Osteoblast (primary cell): Measurements from ENCODE around the gene SUMO3. TPM values are rescaled to one million over a fixed set of nuclear protein-coding genes. Genes with fewer than 3 reads are reported as not detected.
A peak's percentile ranks its signal among the peaks of the same experiment; 100 is the strongest.

Experiments used
- DNase-seq: peaks from one replicate; pipeline ENCODE4 v3.0.0; 2011; ENCODE audit warnings: low spot score, mixed read lengths; ENCODE audit not compliant: insufficient read length; ENCODE audit errors: missing footprints
- H2AFZ ChIP-seq: 2 replicates; pipeline ENCODE4 v1.6.0; 2011; ENCODE audit warnings: mild to moderate bottlenecking, low read length
- H3K27ac ChIP-seq: 2 replicates; pipeline ENCODE4 v1.5.1; 2011; ENCODE audit warnings: mild to moderate bottlenecking, low read depth, low read length, moderate library complexity
- H3K27me3 ChIP-seq: 2 replicates; pipeline ENCODE4 v1.6.0; 2012; ENCODE audit warnings: mild to moderate bottlenecking, control low read depth, inconsistent platforms, low read length, moderate library complexity; ENCODE audit not compliant: insufficient read depth
- H3K36me3 ChIP-seq: 2 replicates; pipeline ENCODE4 v1.5.1; 2011; ENCODE audit warnings: mild to moderate bottlenecking, low read length, control low read depth, moderate library complexity; ENCODE audit not compliant: insufficient read depth
- H3K4me1 ChIP-seq: 2 replicates; pipeline ENCODE4 v1.5.1; 2011; ENCODE audit warnings: mild to moderate bottlenecking, low read length, control low read depth, moderate library complexity; ENCODE audit not compliant: insufficient read depth
- H3K4me2 ChIP-seq: 2 replicates; pipeline ENCODE4 v1.6.0; 2011; ENCODE audit warnings: mild to moderate bottlenecking, low read length; ENCODE audit not compliant: insufficient read depth
- H3K4me3 ChIP-seq: fragments of 200-600 bp; sonication (generic); 3 replicates; pipeline ENCODE4 v1.5.1; 2012; ENCODE audit warnings: mild to moderate bottlenecking, low read length, inconsistent platforms; ENCODE audit not compliant: insufficient read depth
- H3K79me2 ChIP-seq: 2 replicates; pipeline ENCODE4 v1.6.0; 2012; ENCODE audit warnings: mild to moderate bottlenecking, low read length, control low read depth, inconsistent platforms; ENCODE audit not compliant: insufficient read depth
- H3K9me3 ChIP-seq: 2 replicates; pipeline ENCODE4 v1.5.1; 2011; ENCODE audit warnings: low read depth, low read length, control low read depth
- H4K20me1 ChIP-seq: 2 replicates; pipeline ENCODE4 v1.6.0; 2012; ENCODE audit warnings: mild to moderate bottlenecking, low read length, control low read depth; ENCODE audit not compliant: insufficient read depth
- total RNA-seq: library from RNA; depleted of rRNA; stranded (reverse); fragments of >200 nt; gene quantifications from 2 replicates; pipeline ENCODE4 v1.2.3, GENCODE V29; 2012
- TF ChIP-seq, protein P1 (sequence below): IDR thresholded peaks from 2 replicates; pipeline ENCODE4 v1.5.1; 2011; ENCODE audit warnings: mild to moderate bottlenecking, low read depth, low read length, moderate library complexity; ENCODE audit errors: extremely low read depth

SUMO3 gene
- total RNA-seq, 1 donor: 80.7 TPM

- Histone ChIP-seq H3K4me2 (no peak overlapping the region), H2AFZ (no peak overlapping the region), H3K27ac (no peak overlapping the region), H3K79me2 (peaks cover 15% of the 10 kb centered on the region), H4K20me1 (no peaks in the 10 kb centered on the region), H3K4me1 (no peaks in the 10 kb centered on the region), H3K36me3 (peaks cover 61% of the 10 kb centered on the region), H3K4me3 (no peak overlapping the region), H3K27me3 (no peaks in the 10 kb centered on the region), H3K9me3 (no peaks in the 10 kb centered on the region)
- DNase-seq: no peak
- TF ChIP-seq, protein P1, sequence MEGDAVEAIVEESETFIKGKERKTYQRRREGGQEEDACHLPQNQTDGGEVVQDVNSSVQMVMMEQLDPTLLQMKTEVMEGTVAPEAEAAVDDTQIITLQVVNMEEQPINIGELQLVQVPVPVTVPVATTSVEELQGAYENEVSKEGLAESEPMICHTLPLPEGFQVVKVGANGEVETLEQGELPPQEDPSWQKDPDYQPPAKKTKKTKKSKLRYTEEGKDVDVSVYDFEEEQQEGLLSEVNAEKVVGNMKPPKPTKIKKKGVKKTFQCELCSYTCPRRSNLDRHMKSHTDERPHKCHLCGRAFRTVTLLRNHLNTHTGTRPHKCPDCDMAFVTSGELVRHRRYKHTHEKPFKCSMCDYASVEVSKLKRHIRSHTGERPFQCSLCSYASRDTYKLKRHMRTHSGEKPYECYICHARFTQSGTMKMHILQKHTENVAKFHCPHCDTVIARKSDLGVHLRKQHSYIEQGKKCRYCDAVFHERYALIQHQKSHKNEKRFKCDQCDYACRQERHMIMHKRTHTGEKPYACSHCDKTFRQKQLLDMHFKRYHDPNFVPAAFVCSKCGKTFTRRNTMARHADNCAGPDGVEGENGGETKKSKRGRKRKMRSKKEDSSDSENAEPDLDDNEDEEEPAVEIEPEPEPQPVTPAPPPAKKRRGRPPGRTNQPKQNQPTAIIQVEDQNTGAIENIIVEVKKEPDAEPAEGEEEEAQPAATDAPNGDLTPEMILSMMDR: no peak
These were observed 44.5 kb downstream of the SUMO3 start for GRCh38 chr21:44773291-44773932.

GRCh38 chr21:44771896-44772525 is 45.9 kb downstream of the SUMO3 start:
- H3K4me3 ChIP-seq: no peak overlapping the region
- no peaks in the 10 kb centered on the region for H3K4me1 ChIP-seq
- no peak overlapping the region for H3K4me2 ChIP-seq
- H4K20me1 ChIP-seq: no peaks in the 10 kb centered on the region
- H3K36me3 ChIP-seq: peaks cover 54% of the 10 kb centered on the region
- no peaks in the 10 kb centered on the region for H3K27me3 ChIP-seq
- TF ChIP-seq, protein P1: no peak
- peak; percentile 58 for DNase-seq
- H3K27ac ChIP-seq: no peak overlapping the region
- no peaks in the 10 kb centered on the region for H3K9me3 ChIP-seq
- peaks cover 5% of the 10 kb centered on the region for H3K79me2 ChIP-seq
- no peak overlapping the region for H2AFZ ChIP-seq

DNA sequence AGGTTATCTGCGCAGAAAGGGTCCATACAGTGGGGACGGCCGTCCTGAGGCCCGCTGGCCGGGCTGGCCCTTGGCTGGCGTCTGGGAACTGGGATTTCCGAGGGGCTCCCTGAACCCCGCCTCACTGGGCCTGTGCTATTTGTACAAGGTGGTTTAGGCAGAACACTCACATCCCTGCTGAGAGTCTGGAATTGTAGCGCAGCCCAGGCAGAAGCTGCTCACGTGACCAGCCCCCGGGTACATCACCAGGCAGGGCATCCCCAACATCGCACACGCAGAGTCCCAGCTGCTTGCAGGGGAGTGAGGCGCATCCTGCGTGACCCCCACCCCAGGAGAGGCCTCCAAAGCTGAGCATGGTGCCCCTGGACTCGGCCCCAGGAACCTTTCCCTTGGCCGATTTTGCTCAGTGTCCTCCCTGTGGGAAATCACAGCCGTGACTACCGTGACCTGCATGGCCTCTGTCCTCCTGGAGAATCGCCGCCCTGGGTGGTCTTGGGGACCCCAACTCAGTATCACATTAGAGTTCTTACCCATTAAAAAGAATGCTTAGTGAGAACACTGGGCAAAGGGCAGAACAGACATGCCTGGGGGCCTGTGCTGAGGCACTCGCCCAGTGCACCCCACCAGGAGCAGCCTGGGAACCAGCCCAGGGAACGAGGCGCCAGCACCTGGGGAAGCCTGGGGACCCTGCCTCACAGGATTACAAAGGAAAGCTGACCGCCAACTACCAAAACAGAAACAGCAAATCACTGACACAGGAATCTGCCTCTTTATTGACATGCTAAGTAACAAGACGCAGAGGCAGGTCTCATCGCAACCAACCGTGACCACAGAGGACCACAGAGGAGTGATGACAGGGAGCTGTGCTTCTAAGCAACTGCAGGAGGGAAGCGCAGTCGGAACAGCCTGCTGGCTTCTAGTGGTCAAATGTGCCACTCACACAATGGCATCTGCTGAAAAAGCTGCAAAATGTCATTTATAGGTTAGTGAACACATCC is 49.7 kb downstream of the SUMO3 start:
- DNase-seq: peak; percentile 67
- no peak overlapping the region for H2AFZ ChIP-seq
- peaks cover 26% of the 10 kb centered on the region for H3K36me3 ChIP-seq
- no peak overlapping the region for H3K4me3 ChIP-seq
- H3K27ac ChIP-seq: no peak overlapping the region
- no peaks in the 10 kb centered on the region for H4K20me1 ChIP-seq
- TF ChIP-seq, protein P1: no peak
- no peaks in the 10 kb centered on the region for H3K27me3 ChIP-seq
- H3K4me2 ChIP-seq: no peak overlapping the region
- no peaks in the 10 kb centered on the region for H3K79me2 ChIP-seq
- peaks cover 8% of the 10 kb centered on the region for H3K4me1 ChIP-seq
- H3K9me3 ChIP-seq: no peaks in the 10 kb centered on the region
